Esophagus (tissue), 2 donors: ENCODE measurements around the gene TXNRD1. TPM values are rescaled to one million over a fixed set of nuclear protein-coding genes. Genes with fewer than 3 reads are reported as not detected.

ENCODE experiments used
- H3K27ac ChIP-seq, 2 donors: one replicate each; pipeline ENCODE4 v1.5.1; 2013; ENCODE audit warnings: low read depth in 2 of 2, mild to moderate bottlenecking in 2 of 2, inconsistent platforms in 1 of 2, low read length in 1 of 2, moderate library complexity in 1 of 2
- H3K27me3 ChIP-seq, 2 donors: one replicate each; pipeline ENCODE4 v1.6.1; 2013; ENCODE audit warnings: low read length in 2 of 2, control low read depth in 1 of 2, mild to moderate bottlenecking in 1 of 2; ENCODE audit not compliant: insufficient read depth in 2 of 2, control insufficient read depth in 1 of 2
- H3K36me3 ChIP-seq, 2 donors: one replicate each; pipeline ENCODE4 v1.6.1; 2013; ENCODE audit warnings: low read length in 1 of 2; ENCODE audit not compliant: control insufficient read depth in 2 of 2, insufficient read depth in 2 of 2
- H3K4me1 ChIP-seq, 2 donors: one replicate each; pipeline ENCODE4 v1.6.1; 2013; ENCODE audit warnings: low read length in 1 of 2; ENCODE audit not compliant: control insufficient read depth in 2 of 2, insufficient read depth in 2 of 2
- H3K4me3 ChIP-seq, 2 donors: one replicate each; pipeline ENCODE4 v1.5.1; 2013; ENCODE audit warnings: low read length in 2 of 2, mild to moderate bottlenecking in 2 of 2, low read depth in 1 of 2, moderate library complexity in 1 of 2
- H3K9me3 ChIP-seq, 2 donors: one replicate each; pipeline ENCODE4 v1.6.1; 2013; ENCODE audit warnings: mild to moderate bottlenecking in 2 of 2, low read depth in 1 of 2, low read length in 1 of 2, moderate library complexity in 1 of 2; ENCODE audit not compliant: control insufficient read depth in 2 of 2, insufficient read depth in 1 of 2
- WGBS, 2 donors: extraction: QIAGEN DNeasy Blood & Tissue Kit; methylation state at CpG; one replicate each; pipeline ENCODE4 v1.1.7; 2013; 5-methylcytosine and 5-hydroxymethylcytosine counted together
- polyA plus RNA-seq, 2 donors: library from polyadenylated mRNA; stranded (reverse); fragments of 200-250 nt; gene quantifications; one replicate each; pipeline ENCODE4 v1.2.3, GENCODE V29; 2013
- donor health status: healthy with polysubstance abuse.
- donor health status: Bipolar disorder and iron deficiency.

Gene TXNRD1
- polyA plus RNA-seq, 2 donors: 8.8 to 20.0 TPM

DNA sequence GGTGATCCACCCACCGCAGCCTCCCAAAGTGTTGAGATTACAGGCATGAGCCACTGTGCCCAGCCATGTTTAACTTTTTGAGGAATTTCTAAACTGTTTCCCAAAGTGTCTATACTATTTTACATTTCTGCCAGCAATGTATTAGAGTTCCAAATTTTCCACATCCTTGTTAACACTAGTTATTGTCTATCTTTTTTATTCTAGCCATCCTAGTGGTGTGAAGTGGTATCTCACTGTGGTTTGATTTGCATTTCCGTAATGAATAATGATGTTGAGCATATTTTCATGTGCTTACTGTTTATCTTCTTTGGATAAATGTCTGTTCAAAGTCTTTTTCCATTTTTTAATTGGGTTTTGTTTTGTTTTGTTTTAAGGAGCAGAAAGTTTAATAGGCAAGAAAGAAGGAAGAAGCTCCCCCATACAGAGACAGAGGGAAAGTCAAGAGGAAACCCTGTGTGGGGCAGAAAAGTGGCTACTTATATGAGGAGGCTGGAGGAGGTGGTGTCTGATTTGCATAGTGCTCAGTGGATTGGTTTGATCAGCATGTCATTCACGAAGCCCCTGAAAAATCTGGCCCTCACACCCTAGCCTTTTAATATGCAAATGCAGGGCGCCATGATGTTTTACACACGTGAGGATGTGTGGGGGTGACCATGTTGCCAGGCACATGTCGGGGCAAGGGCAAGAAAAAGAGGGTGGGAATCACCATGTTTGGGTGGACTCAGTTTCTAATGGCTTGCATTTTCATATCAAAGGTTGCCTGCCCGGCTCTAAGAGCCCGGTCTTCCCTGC, 14.9 kb downstream of the TXNRD1 start:
- Histone ChIP-seq H3K36me3 (no peaks in the 10 kb centered on the region), H3K27me3 (no peaks in the 10 kb centered on the region), H3K4me1 (no peaks in the 10 kb centered on the region), H3K27ac (no peak overlapping the region), H3K4me3 (no peak overlapping the region), H3K9me3 (peaks cover 9% of the 10 kb centered on the region in 2 donors)
- whole genome bisulfite sequencing, 2 donors: 77 to 86% methylated on average over 8 of the region's 8 CpGs

DNA sequence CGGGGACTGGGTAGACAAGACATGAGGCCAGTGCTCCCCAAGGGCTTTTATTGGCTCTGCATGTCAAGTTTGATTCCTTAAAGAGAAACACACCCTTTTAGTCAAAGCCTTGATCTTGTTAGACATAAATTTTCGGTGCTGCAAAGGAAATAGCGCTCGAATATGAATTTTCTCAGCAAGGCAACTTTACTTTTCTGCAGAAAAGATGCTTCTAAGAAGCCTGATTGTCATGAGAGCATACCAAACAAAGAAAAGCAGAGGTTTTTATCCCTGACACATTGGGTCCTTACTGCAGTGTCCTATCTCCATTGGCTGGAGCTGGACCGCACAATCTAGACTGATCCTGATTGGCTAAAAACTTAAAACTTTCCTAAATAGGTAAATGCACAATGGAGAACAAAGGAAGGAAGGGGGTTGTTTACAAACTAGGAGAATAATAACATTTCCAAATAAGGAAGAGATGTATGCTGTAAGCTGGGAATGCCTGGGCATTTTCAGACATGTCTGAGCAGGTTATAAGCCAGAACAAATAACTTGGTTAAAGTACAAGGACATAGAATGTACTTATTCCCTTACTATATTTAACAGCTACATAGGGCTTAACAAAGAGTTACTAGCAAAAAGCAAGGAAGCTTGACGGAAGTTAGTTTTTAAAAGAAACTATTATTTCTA, 17.2 kb downstream of the TXNRD1 start:
- H3K27ac ChIP-seq: no peak overlapping the region
- H3K9me3 ChIP-seq: peaks cover 9 to 14% of the 10 kb centered on the region in 2 donors
- no peaks in the 10 kb centered on the region for H3K36me3 ChIP-seq
- no peak overlapping the region for H3K4me3 ChIP-seq
- H3K27me3 ChIP-seq: no peaks in the 10 kb centered on the region
- 90 to 94% methylated on average over 6 of the region's 6 CpGs for WGBS, 2 donors
- no peaks in the 10 kb centered on the region for H3K4me1 ChIP-seq

- no peaks in the 10 kb centered on the region for H3K27me3 ChIP-seq
- no peak overlapping the region for H3K4me3 ChIP-seq
- peaks cover 9 to 14% of the 10 kb centered on the region in 2 donors for H3K9me3 ChIP-seq
- H3K4me1 ChIP-seq: no peaks in the 10 kb centered on the region
- WGBS, 2 donors: 91 to 95% methylated on average over 7 of the region's 7 CpGs
- no peaks in the 10 kb centered on the region for H3K36me3 ChIP-seq
- no peak overlapping the region for H3K27ac ChIP-seq
Measured at GRCh38 chr12:104234926-104235499, 19.4 kb downstream of the TXNRD1 start.

DNA sequence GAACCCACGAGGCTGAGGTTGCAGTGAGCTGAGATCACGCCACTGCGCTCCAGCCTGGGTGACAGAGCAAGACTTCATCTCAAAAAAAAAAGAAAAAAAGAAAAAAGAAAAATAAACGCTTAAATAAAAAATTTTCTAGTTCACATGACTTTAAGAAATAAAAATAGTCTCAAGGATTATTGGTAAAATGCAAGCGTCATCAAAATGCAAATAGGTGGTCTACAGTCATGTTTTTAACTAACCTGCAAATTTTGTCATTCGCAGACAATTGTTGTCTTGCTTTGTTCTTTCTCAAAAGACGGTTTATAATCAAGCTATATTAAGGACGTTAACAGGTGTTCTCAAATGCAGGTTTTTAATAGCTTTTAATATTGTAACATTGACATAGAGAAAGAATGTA, 22.4 kb downstream of the TXNRD1 start:
- Histone ChIP-seq H3K27me3 (no peaks in the 10 kb centered on the region), H3K4me1 (no peaks in the 10 kb centered on the region), H3K9me3 (peaks cover 5 to 9% of the 10 kb centered on the region in 2 donors), H3K27ac (no peak overlapping the region), H3K36me3 (no peaks in the 10 kb centered on the region), H3K4me3 (no peak overlapping the region)
- 90 to 92% methylated on average over 8 of the region's 8 CpGs for WGBS, 2 donors

DNA sequence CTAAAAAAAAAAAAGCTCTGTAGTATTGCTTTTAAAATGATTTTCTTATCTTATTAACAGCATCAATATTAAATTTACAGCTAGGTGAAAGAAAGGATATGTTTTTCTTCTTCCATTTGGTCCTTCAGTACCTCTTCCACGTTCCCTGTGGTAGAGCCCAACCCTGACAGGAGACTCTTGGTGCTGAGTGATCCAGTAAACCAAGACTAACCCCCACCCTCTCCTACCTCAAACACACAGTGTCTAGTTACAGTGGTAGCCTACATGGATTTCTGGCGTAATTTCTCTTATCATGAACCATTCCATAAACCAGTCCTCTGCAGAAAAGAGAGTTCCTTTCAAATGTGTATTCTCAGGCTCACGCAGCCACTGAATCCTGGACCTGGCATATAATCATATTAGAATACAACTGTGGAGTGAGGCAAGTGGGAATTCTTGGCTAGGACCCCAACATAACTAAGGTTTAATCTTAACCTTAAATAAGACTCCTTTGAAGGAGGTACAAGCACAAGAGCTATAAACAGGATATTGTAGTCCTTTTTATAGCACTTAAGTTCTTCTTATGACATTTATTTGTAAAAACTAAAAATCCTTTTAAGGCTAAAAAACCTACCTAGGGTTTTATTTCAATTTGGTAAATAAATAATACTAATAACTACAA, 27.1 kb downstream of the TXNRD1 start:
- H3K27ac ChIP-seq: no peak overlapping the region
- H3K9me3 ChIP-seq: no peaks in the 10 kb centered on the region
- WGBS, 2 donors: 66 to 74% methylated on average over 3 of the region's 3 CpGs
- H3K36me3 ChIP-seq: no peaks in the 10 kb centered on the region
- no peak overlapping the region for H3K4me3 ChIP-seq
- no peaks in the 10 kb centered on the region for H3K27me3 ChIP-seq
- no peaks in the 10 kb centered on the region for H3K4me1 ChIP-seq

DNA sequence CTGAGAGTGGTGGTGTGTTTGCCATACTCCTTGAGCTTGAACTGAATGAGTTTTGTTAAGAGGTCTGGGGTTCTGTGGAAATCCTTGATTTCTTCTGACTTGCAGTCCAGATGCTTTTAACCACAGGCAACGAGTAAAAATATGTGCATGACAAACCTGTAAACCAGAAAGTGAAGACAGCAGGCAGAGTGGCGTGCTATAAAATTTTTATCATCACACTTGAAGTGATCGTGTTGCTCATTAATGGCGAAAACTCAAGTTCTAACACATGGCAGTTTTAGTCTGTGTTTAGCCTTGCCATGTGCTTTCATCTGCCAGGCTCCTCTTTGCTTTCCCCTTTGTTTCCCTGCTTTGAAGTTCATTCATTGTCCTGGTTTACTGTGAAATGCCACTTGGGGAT, 28.0 kb downstream of the TXNRD1 start:
- H3K27me3 ChIP-seq: no peaks in the 10 kb centered on the region
- H3K36me3 ChIP-seq: no peaks in the 10 kb centered on the region
- no peaks in the 10 kb centered on the region for H3K9me3 ChIP-seq
- 62 to 64% methylated on average over 4 of the region's 4 CpGs for WGBS, 2 donors
- H3K4me1 ChIP-seq: no peaks in the 10 kb centered on the region
- no peak overlapping the region for H3K4me3 ChIP-seq
- no peak overlapping the region for H3K27ac ChIP-seq

GRCh38 chr12:104243971-104244370, 28.4 kb downstream of the TXNRD1 start:
- Histone ChIP-seq H3K36me3 (no peaks in the 10 kb centered on the region), H3K9me3 (no peaks in the 10 kb centered on the region), H3K4me1 (no peaks in the 10 kb centered on the region), H3K4me3 (no peak overlapping the region), H3K27me3 (no peaks in the 10 kb centered on the region), H3K27ac (no peak overlapping the region)
- WGBS, 2 donors: 79 to 84% methylated on average over 1 of the region's 1 CpG

DNA sequence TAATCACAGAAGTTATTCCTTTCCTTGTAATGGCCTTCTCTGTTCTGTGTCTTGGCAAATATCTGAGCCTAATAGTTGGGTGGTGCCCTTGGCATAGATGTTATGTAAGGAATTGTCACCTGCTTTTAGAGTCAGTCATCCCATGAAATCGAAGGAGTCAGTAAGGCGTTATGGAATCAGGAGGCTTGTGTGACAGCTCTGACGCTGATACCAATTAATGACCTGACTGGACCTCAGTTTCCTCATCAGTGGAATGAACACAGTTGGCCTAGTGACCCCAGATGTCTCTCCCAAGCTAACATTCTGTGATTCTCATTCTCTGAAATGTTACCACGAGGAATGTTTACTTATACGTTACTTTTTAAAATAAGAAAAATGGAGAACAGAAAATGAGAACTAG, 32.1 kb downstream of the TXNRD1 start:
- Histone ChIP-seq H3K27me3 (no peaks in the 10 kb centered on the region), H3K4me1 (no peaks in the 10 kb centered on the region), H3K36me3 (no peaks in the 10 kb centered on the region), H3K27ac (no peak overlapping the region), H3K9me3 (no peaks in the 10 kb centered on the region), H3K4me3 (no peak overlapping the region)
- 76 to 84% methylated on average over 5 of the region's 5 CpGs for WGBS, 2 donors

- Histone ChIP-seq H3K9me3 (no peaks in the 10 kb centered on the region), H3K4me3 (no peak overlapping the region), H3K27me3 (no peaks in the 10 kb centered on the region), H3K36me3 (no peaks in the 10 kb centered on the region), H3K4me1 (no peaks in the 10 kb centered on the region), H3K27ac (no peak overlapping the region)
- 96 to 97% methylated on average over 8 of the region's 8 CpGs for WGBS, 2 donors
Measured at GRCh38 chr12:104248444-104248843, 32.9 kb downstream of the TXNRD1 start.
